SHP77 treated with DMSO at 0.1 percent for 48 hours (cell line): ENCODE data around the gene PLK5.
"Not testable (repeated sequence)": the region's sequence is repeated elsewhere in the genome, so short reads cannot be mapped to it uniquely, and the experiment has no call there.

ENCODE experiments used
- DNase-seq: peaks from one replicate; lab custom pipeline; 2025; lab: John Stamatoyannopoulos, UW

The PLK5 gene, protein sequence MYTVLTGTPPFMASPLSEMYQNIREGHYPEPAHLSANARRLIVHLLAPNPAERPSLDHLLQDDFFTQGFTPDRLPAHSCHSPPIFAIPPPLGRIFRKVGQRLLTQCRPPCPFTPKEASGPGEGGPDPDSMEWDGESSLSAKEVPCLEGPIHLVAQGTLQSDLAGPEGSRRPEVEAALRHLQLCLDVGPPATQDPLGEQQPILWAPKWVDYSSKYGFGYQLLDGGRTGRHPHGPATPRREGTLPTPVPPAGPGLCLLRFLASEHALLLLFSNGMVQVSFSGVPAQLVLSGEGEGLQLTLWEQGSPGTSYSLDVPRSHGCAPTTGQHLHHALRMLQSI

DNA sequence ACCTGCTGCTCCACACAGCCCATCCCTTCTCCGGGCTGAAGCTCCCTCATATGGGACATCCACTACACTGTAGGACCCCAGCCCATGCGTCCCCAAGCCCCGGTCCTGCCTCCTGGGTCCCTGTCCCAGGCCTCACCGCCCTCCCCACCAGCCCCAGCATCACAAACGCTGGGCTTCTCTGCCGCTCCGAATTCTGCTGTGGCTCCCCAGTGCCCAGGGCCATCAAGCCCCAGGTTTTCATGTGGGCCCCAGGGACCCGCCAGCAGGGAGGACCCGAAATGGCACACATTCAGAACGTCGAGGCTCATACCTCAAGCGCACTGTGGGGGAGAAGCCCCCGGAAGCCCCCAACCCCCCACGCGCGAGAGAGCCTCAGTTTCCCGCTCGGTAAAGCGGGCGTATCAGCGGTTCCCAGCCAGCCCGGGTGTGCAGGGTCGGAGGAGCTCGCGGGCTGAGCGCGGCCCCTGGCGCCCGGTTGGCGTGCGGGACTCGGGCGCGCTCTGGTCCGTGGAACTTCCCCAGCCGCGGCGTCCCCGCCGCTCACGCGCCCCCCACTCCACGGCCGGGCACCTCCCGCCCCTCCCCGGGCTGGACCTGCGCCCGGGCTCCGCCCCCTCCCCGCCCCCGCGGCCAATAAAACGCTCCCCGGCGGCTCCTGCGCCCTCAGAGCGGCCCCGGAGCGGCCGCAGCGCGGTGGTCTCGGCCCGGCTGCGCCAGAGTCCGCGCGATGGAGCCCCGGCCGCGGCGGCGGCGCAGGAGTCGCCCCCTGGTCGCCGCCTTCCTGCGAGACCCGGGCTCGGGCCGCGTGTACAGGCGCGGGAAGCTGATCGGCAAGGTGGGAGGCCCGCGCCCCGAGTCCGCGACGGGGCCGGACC, at the start of gene PLK5:
Gene PLK5 (plus strand): TSS at position 666 of the 875 bp plus-strand sequence. CDS start 2,920 bp downstream, outside the sequence.
- no peak for DNase-seq

DNA sequence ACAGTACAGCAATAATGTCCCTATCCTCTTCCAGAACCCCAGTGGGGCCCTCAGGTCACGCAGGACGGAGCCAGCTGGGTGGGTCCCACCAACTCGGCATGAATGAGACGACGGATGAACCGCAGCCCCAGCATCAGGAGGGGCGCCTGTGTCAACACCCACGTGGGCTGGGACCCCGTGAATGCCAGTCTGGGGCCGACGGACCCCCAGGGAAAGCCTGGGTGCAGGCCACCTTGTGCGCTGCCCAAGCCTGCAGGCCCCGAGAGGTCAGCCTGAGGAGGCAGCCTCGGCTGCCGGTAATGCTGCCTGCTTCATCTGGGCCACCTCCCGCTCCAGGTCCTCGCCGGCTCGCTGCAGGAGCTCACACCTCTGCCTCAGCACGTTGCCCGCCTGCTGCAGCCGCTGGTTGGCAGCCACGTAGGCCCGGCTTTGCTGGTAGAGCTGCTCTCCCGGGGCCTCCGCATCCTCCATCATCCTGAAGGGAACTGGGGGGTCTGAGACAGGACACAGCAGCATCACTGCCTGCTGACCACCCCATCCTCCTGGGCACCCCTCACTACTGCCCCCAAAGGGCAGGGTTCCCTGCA, 49.0 kb upstream of the PLK5 start:
- DNase-seq, result no peak

- no peak for DNase-seq
Observed at GRCh38 chr19:1475751-1476437, 48.0 kb upstream of the PLK5 start.

GRCh38 chr19:1477056-1477455, 46.8 kb upstream of the PLK5 start:
- DNase-seq, result not testable (repeated sequence)

DNA sequence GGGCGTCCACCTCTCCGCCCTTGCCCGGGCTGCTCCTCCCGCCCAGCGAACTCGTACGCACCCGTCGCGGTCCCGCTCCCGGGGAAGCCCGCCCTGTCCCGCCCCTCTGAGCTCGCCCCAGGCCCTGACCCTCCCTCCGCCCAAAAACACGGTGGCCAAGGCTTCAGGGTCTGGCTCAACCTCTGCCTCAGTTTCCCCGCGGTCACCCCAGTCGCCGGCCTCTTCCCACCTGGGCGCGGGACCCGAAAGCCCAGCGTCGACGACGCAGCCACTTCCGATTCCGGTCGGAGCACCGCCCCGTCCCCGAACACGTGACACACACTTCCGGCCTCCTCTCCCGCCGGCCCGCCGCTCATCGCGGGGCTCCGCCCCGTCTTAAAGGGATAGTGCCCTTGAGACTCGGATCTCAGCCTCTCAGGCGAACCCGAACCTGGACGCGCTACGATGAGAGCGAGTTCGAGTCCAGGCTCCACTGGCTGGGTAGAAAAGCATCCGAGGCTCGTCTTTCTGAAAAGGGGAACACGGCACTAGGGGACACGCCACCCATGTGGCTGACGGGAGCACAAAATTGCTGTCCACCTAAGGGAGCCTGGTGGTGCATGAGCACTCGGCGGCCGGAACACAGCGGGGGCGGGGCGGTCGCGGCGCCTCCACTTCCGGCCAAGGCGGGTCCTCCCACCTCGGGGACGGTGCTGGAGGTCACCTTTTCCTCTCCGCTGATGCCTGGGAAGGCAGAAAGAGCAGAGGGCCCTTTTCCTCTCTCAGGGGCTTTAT, 44.8 kb upstream of the PLK5 start, which contains the start of gene C19orf25:
Gene C19orf25 (minus strand): TSS at position 282 of the 774 bp plus-strand sequence. CDS start 312 bp downstream, outside the sequence.
- DNase-seq, result peak; percentile 89

GRCh38 chr19:1481224-1481892, 42.5 kb upstream of the PLK5 start:
- no peak for DNase-seq

DNA sequence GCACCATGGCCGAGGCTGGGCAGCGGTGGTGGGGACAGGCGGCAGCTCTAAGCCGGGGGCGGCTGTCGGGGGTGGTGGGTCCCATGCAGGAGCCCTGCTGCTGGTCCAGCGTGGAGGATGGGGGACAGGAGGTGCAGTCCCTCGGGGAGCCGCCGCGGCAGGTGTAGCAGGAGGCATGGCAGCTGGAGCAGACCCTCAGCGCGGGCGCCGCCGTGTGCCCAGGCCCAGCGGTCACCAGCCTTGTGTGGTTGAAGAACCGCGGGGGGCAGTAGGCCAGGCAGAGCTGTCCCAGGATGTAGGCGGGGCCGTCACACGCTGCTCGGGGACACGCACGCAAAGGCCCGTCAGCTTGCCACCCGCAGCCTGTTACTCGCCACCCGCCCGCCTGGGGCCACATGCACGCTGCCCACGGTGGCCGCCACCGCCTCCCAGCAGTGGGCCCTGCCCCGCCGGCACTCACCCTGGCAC, 42.0 kb upstream of the PLK5 start:
- no peak for DNase-seq

GRCh38 chr19:1482361-1483130, 41.3 kb upstream of the PLK5 start:
- no peak for DNase-seq

GRCh38 chr19:1483131-1483978, 40.5 kb upstream of the PLK5 start:
- DNase-seq, result no peak

DNA sequence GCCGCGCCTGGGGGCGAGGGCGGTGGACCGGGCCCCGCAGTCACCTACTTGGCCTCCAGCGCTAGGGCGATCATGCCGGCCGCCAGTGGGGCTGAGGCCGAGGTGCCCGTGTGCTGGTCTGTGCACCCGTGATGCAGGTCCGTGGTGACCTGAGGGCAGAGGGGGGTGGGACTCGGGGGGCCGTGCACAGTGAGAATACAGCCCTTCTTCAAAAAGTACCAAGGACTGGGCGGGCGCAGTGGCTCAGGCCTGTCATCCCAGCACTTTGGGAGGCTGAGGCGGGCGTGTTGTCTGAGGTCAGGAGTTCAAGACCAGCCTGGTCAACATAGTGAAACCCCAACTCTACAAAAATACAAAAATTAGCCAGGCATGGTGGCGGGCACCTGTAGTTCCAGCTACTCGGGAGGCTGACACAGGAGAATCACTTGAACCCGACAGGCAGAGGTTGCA, 39.9 kb upstream of the PLK5 start:
- no peak for DNase-seq

DNA sequence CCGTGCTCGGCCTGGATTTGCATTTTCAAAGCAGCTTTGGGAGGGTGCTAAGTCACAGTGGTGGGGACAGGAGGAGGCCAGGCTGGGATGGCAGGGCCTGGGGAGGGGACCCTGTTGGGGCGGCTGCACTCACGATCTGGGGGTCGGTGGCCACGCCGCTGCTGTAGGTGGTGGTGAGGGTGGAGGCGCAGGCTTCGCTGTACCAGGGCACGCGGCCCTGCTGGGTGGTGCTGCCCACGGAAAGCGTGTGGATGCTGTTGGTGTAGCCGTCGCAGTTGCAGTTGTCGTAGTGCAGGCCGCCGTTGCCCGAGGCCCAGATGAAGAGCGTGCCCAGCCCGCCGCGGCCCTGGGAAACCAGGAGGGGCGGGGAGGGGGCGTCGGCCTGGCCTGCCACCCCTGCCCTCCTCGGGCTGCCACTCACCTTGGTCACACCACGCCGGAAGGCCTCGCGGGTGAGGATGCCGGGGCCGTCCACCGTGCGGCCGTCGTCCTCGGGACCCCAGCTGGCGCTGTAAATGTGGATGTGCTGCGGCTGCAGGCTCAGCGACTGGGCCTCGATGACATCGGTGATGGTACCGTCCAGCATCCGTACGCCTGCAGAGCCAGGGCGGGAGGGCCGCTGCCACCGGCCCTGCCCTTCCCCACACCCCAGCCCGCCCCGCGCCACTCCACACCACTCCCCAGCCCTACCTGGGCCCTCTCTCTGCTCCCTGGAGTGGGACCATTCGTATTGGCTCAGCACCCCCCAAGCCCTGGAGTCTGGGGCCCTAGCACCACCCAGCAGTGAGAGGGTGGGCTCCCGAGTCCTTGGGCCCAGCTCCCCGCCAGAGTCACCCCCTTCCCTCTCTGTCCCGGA, 36.9 kb upstream of the PLK5 start:
- no peak for DNase-seq

- DNase-seq, result no peak
Observed at GRCh38 chr19:1487576-1488281, 36.1 kb upstream of the PLK5 start.

- no peak for DNase-seq
Observed at GRCh38 chr19:1488282-1488601, 35.6 kb upstream of the PLK5 start.

DNA sequence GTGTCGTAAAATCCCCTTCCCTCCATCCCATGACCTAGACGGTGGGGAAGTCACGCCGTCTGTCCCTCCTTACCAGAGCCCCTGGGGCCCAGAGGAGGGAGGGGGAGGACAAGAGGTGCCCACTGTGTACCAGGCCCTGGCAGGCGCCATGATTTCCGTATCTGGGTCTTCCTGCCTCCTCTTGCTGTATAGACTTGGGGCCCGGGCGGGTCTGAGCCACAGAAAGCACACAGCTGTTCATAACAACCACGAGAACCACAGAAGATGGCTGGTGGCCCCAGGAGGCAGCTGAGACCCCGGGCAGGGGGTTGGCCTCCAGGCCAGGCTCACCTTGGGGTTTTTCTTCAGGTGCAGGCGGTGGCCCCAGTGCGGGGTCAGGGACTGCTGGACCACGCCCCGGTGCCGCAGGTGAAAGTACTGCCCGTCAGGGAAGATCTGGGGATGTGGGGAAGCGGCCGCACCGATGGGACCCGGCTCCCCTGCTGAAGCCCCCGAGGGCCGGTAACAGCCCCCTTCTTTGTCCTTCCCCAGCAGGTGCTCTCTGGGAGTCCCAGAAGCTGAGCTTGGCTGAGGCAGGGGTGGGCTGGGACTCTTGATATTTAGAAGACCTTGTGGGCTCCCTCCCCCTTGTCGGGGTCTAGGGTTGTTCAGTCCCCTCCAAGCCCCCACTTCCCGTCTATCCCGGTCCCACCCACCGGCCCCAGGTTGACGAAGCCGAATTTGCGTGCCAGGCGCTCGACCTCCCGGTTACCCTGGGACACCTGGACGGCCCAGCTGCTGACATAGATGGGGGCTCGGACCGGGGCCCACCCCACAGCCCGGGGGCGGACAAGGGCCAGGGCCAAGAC, 34.2 kb upstream of the PLK5 start:
- DNase-seq, result no peak

DNA sequence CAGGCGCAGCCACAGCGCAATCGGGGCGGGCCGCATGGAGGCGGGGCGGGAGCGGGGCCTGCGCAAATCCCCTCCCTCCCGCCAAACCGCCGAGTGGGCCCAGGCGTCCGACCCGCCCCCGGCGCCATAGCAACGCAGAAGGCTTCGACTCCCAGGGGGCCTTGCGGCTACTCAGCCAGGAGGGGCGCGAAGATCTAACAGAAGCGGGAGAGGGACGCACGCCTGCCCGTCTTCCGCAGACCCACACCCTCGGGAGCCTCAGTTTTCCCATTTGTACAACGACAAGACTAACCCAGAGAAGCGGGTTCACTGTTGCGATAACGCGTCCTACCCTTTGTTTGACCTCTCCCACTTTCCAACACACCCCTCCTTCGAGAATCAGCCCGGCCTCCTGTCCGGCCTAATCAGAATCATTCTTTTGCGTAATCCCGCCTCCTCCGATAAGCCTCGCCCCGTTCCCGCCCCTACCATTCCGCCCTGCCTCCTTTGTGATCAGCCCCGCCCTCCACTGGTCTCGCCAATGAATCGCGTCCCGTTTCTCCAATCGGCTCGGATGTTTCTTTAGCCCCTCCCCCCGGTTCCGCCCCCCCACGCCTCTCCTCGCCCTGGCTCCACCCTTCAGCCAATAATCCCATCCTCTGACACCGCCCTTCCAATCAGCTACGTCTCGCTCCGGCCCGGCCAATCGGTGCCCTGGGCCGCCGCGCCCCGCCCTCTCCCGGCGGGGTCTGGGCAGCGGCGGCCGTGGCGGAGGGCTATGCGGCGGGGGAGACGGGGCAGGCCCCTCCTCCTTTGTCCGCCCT, 33.4 kb upstream of the PLK5 start, which contains the start of gene PCSK4:
Gene PCSK4 (minus strand): TSS at position 40 of the 803 bp plus-strand sequence. CDS start 4 bp downstream, at position 36.
- DNase-seq, result peak; percentile 91
